Suprapubic skin (tissue), 3 donors: ENCODE results near the gene CCDC40.

Experiments
- CTCF ChIP-seq, 2 donors: fragments of 200-600 bp in 1 of 2; fragments of 450-650 bp in 1 of 2; sonication (generic) in 1 of 2; IDR thresholded peaks; one replicate each; pipeline ENCODE4 v1.5.1; 2016 to 2019; ENCODE audit warnings: antibody characterized with exemption in 2 of 2, mild to moderate bottlenecking in 1 of 2, moderate library complexity in 1 of 2
- POLR2A ChIP-seq, 2 donors: fragments of 450-650 bp; IDR thresholded peaks; one replicate each; pipeline ENCODE4 v1.6.1; 2017; ENCODE audit warnings: antibody characterized with exemption in 2 of 2, mild to moderate bottlenecking in 2 of 2, moderate library complexity in 2 of 2

DNA sequence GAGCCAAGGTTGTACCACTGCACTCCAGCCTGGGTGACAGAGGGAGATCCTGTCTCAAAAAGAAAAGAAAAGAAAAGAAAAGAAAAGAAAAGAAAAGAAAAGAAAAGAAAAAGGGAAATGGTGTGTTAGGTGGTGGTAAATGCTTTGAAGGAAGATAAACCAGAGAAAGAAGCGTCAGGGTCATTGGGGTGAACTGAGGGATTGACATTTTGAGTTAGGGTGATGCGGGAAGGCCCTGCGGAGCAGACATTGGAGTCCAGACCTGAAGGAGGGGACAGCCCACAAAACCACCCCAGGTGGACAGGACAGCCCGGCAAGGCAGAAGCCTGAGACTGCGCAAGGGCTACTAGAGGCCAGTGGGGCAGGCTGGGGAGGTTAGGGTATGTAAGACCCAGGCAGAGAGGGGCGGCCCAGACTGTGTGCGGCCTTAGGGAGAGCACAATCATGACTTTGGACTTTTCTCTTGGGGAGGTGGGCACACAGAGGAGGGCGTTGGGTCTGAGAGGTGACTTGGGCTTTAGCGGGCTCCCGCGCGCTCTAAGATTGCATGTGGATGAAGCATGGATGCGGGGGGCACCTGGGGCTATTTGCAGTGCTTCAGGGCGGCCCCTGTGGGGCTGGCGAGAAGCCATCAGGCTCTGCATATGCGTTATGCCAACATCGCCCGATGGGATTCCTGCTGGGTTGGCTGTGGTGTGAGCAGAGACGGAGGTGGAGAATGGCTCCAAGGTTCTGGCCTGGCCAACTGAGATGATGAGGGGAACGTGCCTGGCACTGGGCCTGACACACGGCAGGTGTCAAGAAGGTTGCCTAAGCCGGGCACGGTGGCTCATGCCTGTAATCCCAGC, 61.6 kb downstream of the CCDC40 start:
- no peak for TF ChIP-seq CTCF (IDR thresholded peaks at IDR 0.05)
- TF ChIP-seq POLR2A (IDR thresholded peaks at IDR 0.05): no peak
